ENCODE results near the gene CRTAC1. TPM values are rescaled to one million over a fixed set of nuclear protein-coding genes. Genes with fewer than 3 reads are reported as not detected.

The CRTAC1 gene
- total RNA-seq, 1 donor from 2014 or later, result 0.66 TPM

- Histone ChIP-seq H3K4me1 (ENCODE audit: insufficient read depth, low read length) (no peaks in the 10 kb centered on the region), H3K9me3 (ENCODE audit: insufficient read depth, low read depth, low read length) (no peaks in the 10 kb centered on the region), H4K20me1 (ENCODE audit: insufficient read depth, low read length) (no peaks in the 10 kb centered on the region), H3K4me3 (ENCODE audit: insufficient read depth, low read depth, low read length) (no peak overlapping the region), H2AFZ (ENCODE audit: low read depth, low read length) (no peak overlapping the region), H3K36me3 (ENCODE audit: insufficient read depth, low read length) (no peaks in the 10 kb centered on the region), H3K27me3 (ENCODE audit: insufficient read depth, low read length) (peaks cover 52% of the 10 kb centered on the region), H3K4me2 (ENCODE audit: low read length) (no peak overlapping the region), H3K27ac (ENCODE audit: low read depth, low read length) (no peak overlapping the region), H3K9ac (ENCODE audit: low read length) (no peak overlapping the region), H3K79me2 (ENCODE audit: insufficient read depth, low read length) (no peaks in the 10 kb centered on the region)
- Mint-ChIP-seq H3K27ac (ENCODE audit: unreplicated experiment) (no peak overlapping the region), H3K9me3 (ENCODE audit: unreplicated experiment) (peaks cover 2% of the 10 kb centered on the region), H3K4me1 (ENCODE audit: low read depth, unreplicated experiment) (no peaks in the 10 kb centered on the region), H3K27me3 (ENCODE audit: low read depth, unreplicated experiment) (peaks cover 56% of the 10 kb centered on the region), H3K4me3 (ENCODE audit: unreplicated experiment) (no peak overlapping the region), H3K36me3 (ENCODE audit: low read depth, unreplicated experiment) (no peaks in the 10 kb centered on the region)
- FAIRE-seq (no peak), DNase-seq (ENCODE audit: low read depth) (no peak)
- no peak for TF ChIP-seq EZH2 (IDR thresholded peaks at IDR 0.05; ENCODE audit: insufficient read depth, low read length)
- no peak for TF ChIP-seq CTCF (IDR thresholded peaks at IDR 0.05; ENCODE audit: insufficient read depth, low read depth, low read length)
Observed at GRCh38 chr10:97874332-97874731, 156.1 kb downstream of the CRTAC1 start.

GRCh38 chr10:97873569-97873968 is 156.9 kb downstream of the CRTAC1 start:
- Histone ChIP-seq H3K27ac (ENCODE audit: low read depth, low read length) (no peak overlapping the region), H2AFZ (ENCODE audit: low read depth, low read length) (no peak overlapping the region), H3K9ac (ENCODE audit: low read length) (no peak overlapping the region), H3K36me3 (ENCODE audit: insufficient read depth, low read length) (no peaks in the 10 kb centered on the region), H3K4me1 (ENCODE audit: insufficient read depth, low read length) (peaks cover 5% of the 10 kb centered on the region), H3K4me3 (ENCODE audit: insufficient read depth, low read depth, low read length) (no peak overlapping the region), H3K9me3 (ENCODE audit: insufficient read depth, low read depth, low read length) (no peaks in the 10 kb centered on the region), H3K4me2 (ENCODE audit: low read length) (no peak overlapping the region), H3K27me3 (ENCODE audit: insufficient read depth, low read length) (peaks cover 52% of the 10 kb centered on the region), H4K20me1 (ENCODE audit: insufficient read depth, low read length) (no peaks in the 10 kb centered on the region), H3K79me2 (ENCODE audit: insufficient read depth, low read length) (no peaks in the 10 kb centered on the region)
- DNase-seq (ENCODE audit: low read depth) (no peak), FAIRE-seq (no peak)
- TF ChIP-seq EZH2 (IDR thresholded peaks at IDR 0.05; ENCODE audit: insufficient read depth, low read length), result no peak
- no peak for TF ChIP-seq CTCF (IDR thresholded peaks at IDR 0.05; ENCODE audit: insufficient read depth, low read depth, low read length)
- Mint-ChIP-seq H3K9me3 (ENCODE audit: unreplicated experiment) (no peaks in the 10 kb centered on the region), H3K27ac (ENCODE audit: unreplicated experiment) (no peak overlapping the region), H3K4me3 (ENCODE audit: unreplicated experiment) (no peak overlapping the region), H3K4me1 (ENCODE audit: low read depth, unreplicated experiment) (no peaks in the 10 kb centered on the region), H3K36me3 (ENCODE audit: low read depth, unreplicated experiment) (no peaks in the 10 kb centered on the region), H3K27me3 (ENCODE audit: low read depth, unreplicated experiment) (peaks cover 56% of the 10 kb centered on the region)

GRCh38 chr10:97870990-97871389 is 159.4 kb downstream of the CRTAC1 start:
- Mint-ChIP-seq H3K36me3 (ENCODE audit: low read depth, unreplicated experiment) (no peaks in the 10 kb centered on the region), H3K4me3 (ENCODE audit: unreplicated experiment) (no peak overlapping the region), H3K27ac (ENCODE audit: unreplicated experiment) (no peak overlapping the region), H3K4me1 (ENCODE audit: low read depth, unreplicated experiment) (no peaks in the 10 kb centered on the region), H3K9me3 (ENCODE audit: unreplicated experiment) (no peaks in the 10 kb centered on the region), H3K27me3 (ENCODE audit: low read depth, unreplicated experiment) (peaks cover 53% of the 10 kb centered on the region)
- Histone ChIP-seq H3K4me2 (ENCODE audit: low read length) (no peak overlapping the region), H2AFZ (ENCODE audit: low read depth, low read length) (no peak overlapping the region), H3K36me3 (ENCODE audit: insufficient read depth, low read length) (no peaks in the 10 kb centered on the region), H3K4me1 (ENCODE audit: insufficient read depth, low read length) (peaks cover 5% of the 10 kb centered on the region), H3K4me3 (ENCODE audit: insufficient read depth, low read depth, low read length) (no peak overlapping the region), H3K27ac (ENCODE audit: low read depth, low read length) (no peak overlapping the region), H3K9me3 (ENCODE audit: insufficient read depth, low read depth, low read length) (no peaks in the 10 kb centered on the region), H3K9ac (ENCODE audit: low read length) (no peak overlapping the region), H3K79me2 (ENCODE audit: insufficient read depth, low read length) (no peaks in the 10 kb centered on the region), H3K27me3 (ENCODE audit: insufficient read depth, low read length) (peaks cover 46% of the 10 kb centered on the region), H4K20me1 (ENCODE audit: insufficient read depth, low read length) (no peaks in the 10 kb centered on the region)
- TF ChIP-seq EZH2 (IDR thresholded peaks at IDR 0.05; ENCODE audit: insufficient read depth, low read length), result no peak
- no peak for TF ChIP-seq CTCF (IDR thresholded peaks at IDR 0.05; ENCODE audit: insufficient read depth, low read depth, low read length)
- DNase-seq (ENCODE audit: low read depth) (no peak), FAIRE-seq (no peak)

Data from astrocyte (in vitro differentiated cells and primary cell).